NCI-H510A (cell line): Measurements from ENCODE around the gene OLA1.

ENCODE experiments used
- DNase-seq: peaks from one replicate; lab custom pipeline; 2025; lab: John Stamatoyannopoulos, UW

Gene OLA1

DNA sequence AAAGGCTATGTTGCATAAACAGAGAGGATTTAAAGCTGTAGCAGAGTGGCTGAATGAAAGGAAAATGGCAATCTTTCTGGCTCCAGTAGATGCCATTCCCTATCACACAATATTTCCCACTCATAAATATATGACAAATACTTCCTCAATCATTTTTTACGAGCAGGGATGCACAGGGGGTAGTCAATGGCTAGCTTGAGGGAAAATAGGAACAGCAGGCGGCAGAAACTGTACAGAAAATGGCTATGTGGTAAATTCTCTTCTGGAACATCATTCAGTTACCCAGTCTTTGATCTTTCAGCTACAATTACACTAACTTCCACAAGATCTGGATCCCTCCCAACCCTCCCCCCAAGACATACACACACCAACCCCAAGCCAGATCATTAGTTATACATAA, 127.2 kb downstream of the OLA1 start:
- DNase-seq = no peak

DNA sequence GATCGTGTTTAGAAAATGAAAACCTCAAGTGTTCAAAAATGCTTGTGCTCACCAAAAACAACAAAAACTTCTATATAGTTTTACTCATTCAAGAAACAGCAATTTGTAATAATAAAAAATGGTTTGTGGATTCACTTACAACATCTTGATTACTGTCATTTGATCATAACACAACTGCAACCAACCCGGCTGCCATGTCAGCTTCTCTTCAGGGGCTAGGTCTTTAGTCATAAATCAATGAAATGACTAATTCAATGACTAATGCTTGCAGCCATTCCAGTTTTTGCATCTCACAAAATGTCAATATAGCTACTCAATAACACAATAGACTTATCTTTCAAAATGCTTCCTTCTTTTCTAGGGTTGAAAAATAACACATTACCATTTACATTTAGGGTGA, 128.0 kb downstream of the OLA1 start:
- no peak for DNase-seq

DNA sequence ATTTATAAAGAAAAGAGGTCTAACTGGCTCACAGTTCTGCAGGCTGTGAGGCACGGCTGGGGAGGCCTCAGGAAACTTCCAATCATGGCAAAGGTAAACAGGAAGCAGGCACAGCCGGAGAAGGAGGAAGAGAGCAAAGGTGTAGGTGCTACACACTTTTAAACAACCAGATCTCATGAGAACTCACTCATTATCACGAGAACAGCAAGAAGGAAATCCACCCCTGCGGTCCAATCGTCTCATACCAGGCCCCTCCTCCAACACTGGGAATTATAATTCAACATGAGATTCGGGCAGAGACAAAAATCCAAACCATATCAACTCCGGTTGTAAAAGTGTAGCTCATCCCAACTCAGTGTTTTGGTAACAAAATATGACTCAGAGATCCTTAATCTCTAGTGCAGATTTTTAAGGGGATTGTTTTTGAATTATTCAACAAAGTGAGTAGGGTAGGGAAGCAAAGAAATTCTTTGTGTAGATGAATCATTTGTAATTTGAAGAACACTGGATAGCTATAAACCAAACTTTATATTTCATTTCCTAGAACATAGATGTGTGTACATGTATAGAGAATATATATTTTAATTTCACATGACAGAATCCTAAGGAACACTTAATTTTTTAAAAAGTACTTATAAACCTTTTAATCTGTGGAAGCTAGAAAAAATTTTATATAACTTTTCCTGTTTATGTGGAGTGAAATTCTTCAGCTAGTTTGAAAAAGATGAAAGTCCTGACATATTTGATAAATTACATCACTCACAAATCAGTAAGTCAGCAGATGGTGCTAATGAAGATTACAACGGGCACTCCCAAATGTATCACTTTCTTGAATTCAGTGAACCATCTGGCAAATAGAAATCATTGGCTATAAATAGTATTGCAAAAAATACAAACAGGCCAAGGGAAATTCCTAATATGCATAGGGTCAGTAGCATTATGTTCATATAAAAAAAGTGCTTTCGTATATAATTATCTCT, 130.1 kb downstream of the OLA1 start:
- DNase-seq = no peak

DNA sequence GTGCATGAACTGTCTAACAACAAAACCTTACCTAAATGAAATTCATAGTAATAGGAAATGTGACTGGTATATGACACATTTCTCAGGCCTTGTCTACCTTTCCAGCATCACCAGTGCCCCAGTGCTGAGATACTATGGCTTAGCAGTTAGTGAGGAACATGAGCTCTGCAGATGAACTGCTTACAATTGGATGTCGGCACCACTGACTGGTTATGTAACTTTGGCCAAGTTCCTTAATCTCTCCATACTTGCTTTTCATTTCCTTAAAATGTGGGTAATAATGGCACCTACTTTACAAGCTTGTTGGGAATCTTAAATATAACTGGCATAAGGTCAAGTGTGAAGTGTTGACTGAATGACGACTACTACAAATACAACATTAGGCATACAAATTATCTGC, 136.3 kb downstream of the OLA1 start:
- no peak for DNase-seq

DNA sequence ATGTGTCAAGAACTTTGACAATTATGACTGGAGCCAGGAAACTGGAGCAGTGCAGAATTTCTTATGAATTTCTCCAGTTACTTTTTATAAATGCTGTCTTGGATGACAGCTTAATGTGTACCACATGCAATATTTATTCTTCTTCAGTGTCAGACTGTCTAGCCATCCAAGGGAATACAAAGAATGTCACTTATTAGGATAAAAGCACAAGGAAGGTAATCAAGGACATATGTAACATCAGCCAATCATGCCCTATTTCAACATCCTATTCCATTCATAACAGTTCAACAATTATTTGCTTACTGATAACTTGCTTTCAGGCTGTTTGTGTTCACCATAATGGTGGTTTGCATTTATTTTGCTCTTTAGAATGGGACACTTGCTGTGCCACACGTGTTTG, 139.8 kb downstream of the OLA1 start:
- DNase-seq = no peak

DNA sequence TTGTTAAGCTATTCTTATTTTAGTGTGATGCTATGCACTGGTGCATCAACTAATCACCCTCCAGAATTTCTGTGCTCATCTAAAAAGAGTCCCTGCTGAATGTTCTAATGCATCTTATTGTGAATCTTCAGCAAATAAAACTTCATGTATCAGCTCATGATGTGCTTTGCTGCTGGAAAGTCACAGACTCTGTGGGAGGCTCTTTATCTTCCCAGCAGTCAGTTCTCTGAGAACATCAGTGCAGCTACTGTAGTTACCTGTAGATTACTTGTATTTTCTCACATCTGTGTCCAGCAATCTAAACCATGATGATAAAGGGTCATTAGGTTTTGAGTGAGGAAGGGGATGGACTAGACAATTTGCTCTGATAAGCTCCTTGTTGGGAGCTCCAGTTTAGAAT, 141.6 kb downstream of the OLA1 start:
- DNase-seq = no peak

DNA sequence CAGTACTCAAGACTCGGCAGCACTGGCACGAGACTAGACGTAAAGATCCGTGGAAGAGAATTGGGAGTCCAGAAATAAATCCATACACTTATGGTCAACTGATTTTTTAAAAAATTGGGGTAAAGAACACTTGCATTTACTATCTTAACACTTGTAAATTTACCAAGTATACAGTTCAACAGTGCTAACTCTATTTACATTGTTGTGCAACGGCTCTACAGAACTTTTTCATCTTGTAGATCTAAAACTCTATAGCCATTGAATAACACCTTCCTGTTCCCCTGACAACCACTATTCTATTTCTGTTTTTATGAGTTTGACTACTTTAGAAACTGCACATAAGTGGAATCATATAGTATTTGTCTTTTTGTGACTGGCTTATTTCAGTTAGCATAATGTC, 153.8 kb downstream of the OLA1 start:
- no peak for DNase-seq

DNA sequence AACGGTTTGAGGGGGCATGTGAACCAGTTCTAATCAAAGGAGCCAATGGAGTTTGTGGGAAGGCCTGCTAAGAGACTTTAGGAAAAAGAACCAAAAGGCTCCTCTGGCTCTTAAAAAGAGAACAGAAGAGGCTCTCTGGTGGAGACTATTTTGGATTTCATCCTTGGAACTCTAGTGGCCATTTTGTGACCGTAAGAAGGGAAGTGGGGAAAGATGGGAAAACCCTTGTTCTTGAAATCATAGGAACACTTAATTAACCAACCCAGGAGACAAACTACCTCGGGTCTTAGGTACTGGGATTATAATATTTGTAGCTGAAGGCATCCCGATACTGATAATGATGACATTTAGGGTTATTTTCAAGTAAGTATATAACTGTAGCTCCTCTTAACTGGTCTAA, 157.9 kb downstream of the OLA1 start:
- no peak for DNase-seq

DNA sequence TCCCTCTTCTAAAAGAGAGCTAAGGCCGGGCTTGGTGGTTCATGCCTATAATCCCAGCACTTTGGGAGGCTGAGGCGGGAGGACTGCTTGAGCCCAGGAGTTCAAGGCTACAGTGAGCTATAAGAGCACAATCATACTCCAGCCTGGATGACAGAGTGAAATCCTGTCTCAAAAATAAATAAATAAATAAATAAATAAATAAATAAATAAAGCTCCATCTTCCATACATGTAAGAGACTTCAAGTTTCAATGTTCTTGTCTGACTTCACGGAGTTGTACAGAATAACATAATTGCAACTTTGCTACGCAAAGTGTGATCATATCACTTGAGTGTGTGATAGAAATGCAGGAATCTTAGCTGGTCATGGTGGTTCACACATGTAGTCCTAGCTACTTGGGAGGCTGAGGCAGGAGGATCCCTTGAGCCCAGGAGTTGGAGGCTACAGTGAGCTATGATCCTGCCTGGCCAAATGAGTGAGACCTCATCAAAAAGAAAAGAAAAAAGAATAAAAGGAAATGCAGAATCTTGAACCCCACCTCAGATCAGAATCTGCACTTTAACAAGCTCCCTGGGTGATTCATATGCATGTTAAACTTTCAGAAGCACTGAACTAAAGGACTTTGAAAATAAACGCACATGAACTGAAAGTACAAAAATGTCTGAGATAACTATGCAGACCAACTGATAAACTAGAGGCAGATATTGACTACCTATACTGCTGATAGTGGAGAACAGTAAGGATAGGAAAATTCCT, 159.4 kb downstream of the OLA1 start:
- no peak for DNase-seq

DNA sequence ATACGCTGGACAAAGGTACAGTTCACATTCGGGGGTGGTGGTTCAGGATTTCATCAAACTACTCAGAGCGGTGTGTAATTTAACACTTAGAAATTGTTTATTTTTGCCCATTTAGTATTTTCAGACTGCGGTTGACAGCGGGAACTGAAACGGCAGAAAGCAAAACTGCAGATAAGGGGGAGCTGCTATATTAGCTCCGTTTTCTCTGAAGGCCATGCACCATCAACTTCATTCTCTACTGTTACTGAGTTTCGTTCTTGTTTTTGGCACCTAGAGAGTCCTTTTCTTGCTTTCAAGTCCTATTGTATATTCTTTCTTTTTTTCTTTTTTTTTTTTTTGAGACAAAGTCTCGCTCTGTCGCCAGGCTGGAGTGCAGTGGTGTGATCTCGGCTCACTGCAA, 161.6 kb downstream of the OLA1 start:
- DNase-seq = no peak

DNA sequence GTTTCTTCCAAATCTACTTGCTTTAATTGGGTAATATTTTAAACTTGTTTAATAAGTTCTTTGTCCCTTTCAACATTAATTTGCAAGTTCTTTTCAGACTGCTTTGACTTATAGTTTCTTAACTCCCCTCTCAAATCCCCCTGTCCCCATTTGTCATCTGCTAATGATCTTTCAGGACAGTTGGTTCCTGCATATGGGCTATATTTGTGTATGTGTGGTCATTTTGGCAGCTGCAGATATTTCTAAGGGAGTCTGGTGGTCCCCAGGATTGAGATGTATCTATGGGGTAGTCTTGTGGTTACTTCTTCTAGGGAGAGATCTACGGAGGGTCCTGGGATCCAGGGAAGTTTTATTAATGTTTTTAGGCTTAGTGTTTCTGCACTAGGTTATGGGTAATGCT, 162.6 kb downstream of the OLA1 start:
- no peak for DNase-seq

DNA sequence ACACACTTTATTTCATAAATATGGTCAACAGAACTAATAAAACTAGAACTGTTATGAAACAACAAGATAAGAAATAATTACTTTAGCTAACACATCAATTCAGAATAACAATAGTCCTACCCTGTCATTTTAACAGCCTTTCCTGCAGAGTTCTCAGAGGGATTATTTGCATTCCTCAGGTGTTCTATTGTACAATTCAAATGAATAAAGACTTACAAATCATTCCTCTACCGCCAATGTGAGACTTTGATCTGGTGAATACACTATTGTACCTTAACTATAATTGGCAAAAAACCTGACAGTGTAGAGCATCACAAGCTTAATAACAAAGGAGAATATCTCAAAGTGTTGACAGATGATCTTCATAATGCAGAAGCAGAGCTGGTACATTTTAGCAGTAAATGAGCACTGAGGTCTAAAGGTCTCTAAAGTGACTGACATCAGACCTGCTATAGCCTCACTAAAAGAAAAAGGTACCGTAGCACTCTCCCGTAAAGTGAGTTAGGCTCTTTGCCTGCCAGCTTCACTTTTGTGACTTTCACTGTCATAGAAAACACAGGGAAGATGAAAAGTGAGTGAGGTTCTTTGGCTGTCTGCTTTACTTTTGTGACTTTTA, 164.4 kb downstream of the OLA1 start:
- no peak for DNase-seq

DNA sequence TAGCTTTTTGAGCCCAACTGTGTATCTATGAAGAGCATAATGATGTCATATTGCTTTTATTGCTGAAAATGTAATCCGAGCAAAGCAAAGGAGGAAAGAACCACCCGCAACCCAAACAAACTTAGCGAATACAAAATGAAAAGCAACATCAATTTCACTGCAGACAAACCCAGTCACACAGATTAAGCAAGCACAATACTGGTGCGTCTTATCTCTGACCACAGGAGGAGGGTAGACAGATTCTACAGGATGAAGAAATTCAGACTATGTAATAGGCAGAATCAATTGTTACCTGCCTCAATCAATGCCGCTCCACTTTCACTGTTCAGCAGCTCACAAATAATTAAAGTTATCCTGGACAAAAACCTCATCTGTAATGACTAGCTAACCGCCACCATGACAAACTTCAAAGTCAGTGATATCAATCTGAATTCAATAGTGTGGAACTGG, 167.6 kb downstream of the OLA1 start:
- no peak for DNase-seq

DNA sequence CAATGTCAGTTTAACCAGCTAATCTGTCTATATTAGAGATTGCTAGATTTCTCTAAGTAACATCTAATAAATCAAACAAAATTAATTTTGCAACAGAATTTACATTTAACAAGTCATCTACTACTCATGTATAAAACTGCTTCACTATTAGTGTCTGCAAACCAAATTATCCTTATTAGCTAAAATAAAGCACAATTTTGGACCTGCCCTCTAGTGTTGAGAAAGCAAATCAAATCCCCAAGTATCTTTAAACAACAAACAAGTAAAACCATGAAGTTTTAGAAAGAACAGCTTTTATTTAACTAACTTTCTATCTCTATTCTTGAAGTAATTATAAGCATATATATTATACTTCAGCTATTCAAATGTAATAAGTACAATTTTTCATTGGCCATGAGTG, 170.1 kb downstream of the OLA1 start:
- no peak for DNase-seq

DNA sequence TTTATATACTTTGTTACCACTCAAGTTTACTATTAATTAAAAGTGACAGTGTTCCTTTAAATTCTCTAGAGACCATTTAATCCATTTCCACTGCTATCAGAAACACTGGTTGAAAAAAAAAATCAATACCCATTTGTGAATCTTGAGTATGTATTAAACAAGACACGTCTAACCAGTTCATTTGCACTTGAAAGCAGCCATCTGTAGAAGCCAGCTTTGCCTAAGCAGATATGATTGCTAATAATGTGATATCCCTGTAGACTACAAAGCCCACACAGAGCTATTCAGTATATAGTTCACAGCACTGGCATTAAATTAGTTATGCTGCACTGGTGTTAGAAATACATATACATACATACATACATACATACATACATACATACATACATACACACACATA, 171.4 kb downstream of the OLA1 start:
- peak; percentile 72 for DNase-seq

DNA sequence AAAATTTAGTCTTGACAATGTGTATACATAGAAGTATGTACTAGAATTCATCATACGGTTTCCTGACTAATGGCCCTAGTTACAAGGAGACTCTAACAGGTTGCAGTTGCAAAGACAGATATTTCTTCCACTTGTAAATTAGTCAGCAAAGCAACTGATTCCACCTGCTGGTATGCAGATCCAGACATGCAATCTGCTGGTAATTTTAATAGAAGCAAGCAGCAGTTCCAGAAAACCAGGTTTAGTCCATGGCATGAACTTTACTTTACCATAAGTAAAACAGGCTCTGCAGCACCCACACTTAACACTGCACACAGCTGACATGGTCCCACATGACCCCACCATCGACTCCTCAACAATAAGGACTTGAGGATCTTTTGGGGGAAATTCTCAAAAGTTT, 172.3 kb downstream of the OLA1 start:
- no peak for DNase-seq

DNA sequence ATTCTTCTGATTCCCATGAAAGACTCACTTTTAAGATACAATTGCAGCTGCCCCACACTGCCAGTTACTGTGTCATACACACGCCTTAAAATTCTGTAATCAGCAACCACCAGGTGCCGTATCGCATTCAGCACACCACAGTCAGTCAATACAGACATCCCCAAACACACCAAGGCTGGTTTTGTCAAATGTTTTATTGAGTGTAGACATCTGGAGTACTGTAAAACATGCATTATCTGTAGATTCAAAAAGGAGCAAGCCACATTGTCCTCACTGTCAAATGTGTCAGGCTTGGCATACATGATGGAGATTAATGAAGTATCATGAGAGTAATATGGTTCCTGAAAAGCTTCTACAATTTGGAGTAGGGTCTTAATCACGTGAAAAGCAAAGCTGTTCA, 173.5 kb downstream of the OLA1 start:
- no peak for DNase-seq

DNA sequence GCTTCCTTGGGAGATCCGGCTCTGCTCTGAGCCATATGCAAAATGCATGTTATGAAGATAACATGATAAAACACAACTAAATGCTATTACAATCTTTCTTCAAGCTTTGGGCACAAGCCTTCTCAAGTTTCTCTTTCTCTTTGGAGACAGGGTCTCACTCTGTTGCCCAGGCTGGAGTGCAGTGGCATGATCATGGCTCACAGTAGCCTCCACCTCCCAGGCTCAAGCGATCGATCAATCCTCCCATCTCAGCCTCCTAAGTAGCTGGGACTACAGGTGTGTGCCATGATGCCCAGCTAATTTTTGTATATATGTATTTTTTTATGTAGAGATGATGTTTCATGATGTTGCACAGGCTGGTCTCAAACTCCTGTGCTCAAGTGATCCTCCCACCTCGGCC, 175.5 kb downstream of the OLA1 start:
- no peak for DNase-seq

DNA sequence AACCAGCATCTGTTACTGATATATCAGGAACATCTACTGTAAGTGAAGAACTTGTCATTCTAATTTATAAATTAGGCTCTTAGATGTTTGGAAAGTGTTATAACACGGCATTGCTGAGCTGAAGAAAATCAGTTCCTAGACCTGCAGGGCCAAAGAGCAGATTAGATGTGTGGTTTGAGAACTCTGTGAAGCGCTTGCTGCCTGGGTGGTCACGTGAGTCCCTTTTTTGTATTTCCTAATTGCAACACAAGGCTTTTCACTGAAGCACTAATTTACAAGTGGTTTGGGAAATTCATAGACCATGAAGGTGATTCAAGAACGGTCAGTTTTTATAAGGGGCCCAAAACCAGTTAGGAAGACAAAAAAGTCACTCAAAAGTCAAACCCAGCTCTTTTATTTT, 176.3 kb downstream of the OLA1 start:
- no peak for DNase-seq

DNA sequence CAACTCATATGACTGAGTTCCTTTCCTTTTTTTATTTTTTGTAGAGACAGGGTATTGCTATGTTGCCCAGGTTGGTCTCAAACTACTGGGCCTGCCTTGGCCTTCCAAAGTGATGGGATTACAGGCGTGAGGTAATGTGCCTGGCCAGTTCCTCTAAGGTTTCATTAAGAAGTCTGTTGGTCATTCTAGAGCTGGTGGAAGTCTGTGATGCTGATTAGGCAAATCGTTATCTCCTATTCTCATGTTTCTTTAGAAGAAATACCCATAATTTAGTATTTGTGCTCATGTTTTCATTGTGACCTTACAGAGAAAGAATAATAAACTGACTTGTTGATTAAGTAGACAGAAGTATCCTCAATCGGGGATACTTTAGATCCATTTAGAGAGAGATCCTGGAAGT, 177.0 kb downstream of the OLA1 start:
- DNase-seq = no peak

DNA sequence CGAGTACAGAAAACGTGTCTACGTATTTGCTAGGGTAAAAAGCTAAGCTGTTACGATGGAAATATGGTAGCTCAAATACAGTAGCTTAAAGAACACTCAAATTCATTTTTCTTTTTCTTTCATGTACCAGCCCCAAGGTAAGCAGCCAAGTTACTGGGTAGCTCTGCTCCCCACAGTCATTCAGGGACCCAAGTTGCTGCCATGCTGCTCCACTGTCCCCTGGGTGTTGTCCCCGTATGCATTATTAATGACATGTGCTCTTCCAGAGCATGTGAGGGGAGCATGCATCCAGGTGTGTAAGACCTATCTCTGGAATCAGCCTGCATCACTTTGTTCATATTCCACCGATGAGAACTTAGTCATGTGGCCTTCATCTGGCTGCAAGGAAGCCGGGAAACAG, 178.1 kb downstream of the OLA1 start:
- DNase-seq = no peak

DNA sequence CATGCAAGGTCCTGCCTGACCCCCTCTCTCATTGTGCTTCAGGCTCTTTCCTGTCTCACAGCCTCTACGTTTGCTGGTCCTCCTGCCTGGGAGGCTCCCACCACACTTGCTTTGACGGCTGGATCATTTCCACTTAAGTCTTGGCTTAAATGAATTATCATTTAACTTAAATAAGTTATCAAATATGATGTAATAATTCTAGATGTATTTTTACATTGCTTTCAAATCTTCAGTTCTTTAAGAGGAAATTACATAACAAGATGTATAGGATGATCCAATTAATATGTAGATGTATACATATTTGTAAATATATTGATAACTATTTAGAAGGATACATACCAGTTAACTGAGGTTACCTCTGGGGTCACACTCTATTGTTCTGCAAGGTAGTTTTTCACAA, 180.5 kb downstream of the OLA1 start:
- no peak for DNase-seq

DNA sequence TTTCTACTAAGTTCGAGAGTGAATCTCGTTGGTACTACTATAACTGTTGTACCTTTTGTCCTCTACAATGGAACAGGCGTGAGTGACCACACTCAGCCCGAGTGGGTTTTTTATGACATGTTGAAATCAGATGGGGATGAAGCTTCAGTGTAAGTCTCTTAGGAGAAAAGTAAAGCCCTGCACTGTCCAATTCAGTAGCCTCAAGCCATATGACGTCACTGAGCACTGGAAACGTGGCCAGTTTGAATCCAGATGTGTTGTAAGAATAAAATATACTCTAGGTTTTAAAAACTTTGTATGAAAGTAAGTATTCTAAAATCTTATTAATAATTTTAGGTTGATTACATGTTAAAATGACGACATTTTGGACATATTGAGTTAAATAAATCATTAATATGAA, 181.5 kb downstream of the OLA1 start:
- no peak for DNase-seq
